Activated naive CD4-positive, alpha-beta T cell treated with anti-CD3 and anti-CD28 coated beads, Interleukin-2, amount 10 ng/mL, durations not matched to agents 7 days and 5 days (primary cell): ENCODE data around the gene SIL1.
A peak's percentile ranks its signal among the peaks of the same experiment; 100 is the strongest.
"Not testable (repeated sequence)": the region's sequence is repeated elsewhere in the genome, so short reads cannot be mapped to it uniquely, and the experiment has no call there.

Source experiments
- CTCF ChIA-PET: fragments of 350-600 bp; sonication (Branson Sonifier 250); formaldehyde crosslinking; loops from one replicate; lab custom pipeline; 2021; ENCODE audit warnings: antibody characterized with exemption; lab: Charles Lee
- DNase-seq: peaks from one replicate; pipeline ENCODE4 v3.0.0-alpha.2; 2020
- H3K27ac Mint-ChIP-seq: one replicate; pipeline ENCODE4 v1.8.0; 2021; ENCODE audit warnings: mild to moderate bottlenecking, moderate library complexity, mixed read lengths
- H3K27me3 Mint-ChIP-seq: one replicate; pipeline ENCODE4 v1.8.0; 2021; ENCODE audit warnings: mild to moderate bottlenecking, mixed read lengths
- H3K36me3 Mint-ChIP-seq: one replicate; pipeline ENCODE4 v1.8.0; 2021; ENCODE audit warnings: mixed read lengths
- H3K4me1 Mint-ChIP-seq: one replicate; pipeline ENCODE4 v1.8.0; 2021; ENCODE audit warnings: mixed read lengths
- H3K4me3 Mint-ChIP-seq: one replicate; pipeline ENCODE4 v1.8.0; 2021; ENCODE audit warnings: mild to moderate bottlenecking, moderate library complexity, mixed read lengths
- H3K9me3 Mint-ChIP-seq: one replicate; pipeline ENCODE4 v1.8.0; 2021; ENCODE audit warnings: mixed read lengths

The SIL1 gene

DNA sequence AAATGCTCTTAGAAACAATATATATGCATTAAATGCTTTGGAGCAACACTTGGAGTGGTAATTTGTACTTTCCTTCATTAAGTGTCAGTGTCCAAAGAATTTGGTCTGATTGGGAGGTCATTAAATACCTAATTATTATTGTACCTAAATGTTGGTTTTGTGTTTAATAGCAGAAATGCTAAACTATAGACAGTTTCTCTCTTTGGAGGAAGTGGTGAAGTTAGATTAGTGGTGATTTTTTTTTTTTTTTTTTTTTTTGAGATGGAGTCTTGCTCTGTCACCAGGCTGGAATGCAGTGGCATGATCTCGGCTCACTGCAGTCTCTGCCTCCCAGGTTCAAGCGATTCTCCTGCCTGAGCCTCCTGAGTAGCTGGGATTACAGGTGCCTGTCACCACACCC lies 276.8 kb downstream of the SIL1 start:
- CTCF ChIA-PET, result not testable (repeated sequence)

GRCh38 chr5:138920181-138920580 lies 278.0 kb downstream of the SIL1 start:
- Mint-ChIP-seq H3K9me3 (no peaks in the 10 kb centered on the region), H3K27ac (no peak overlapping the region), H3K36me3 (no peaks in the 10 kb centered on the region), H3K4me1 (no peaks in the 10 kb centered on the region), H3K27me3 (peaks cover 17% of the 10 kb centered on the region), H3K4me3 (no peak overlapping the region)
- CTCF ChIA-PET, result no interaction called here
- DNase-seq, result no peak

More for the DNA sequence above, 276.8 kb downstream of the SIL1 start:
- H3K27ac Mint-ChIP-seq, H3K9me3 Mint-ChIP-seq, DNase-seq, H3K4me3 Mint-ChIP-seq, H3K4me1 Mint-ChIP-seq, H3K36me3 Mint-ChIP-seq: not testable (repeated sequence)
- H3K27me3 Mint-ChIP-seq, result peaks cover 17% of the 10 kb centered on the region

DNA sequence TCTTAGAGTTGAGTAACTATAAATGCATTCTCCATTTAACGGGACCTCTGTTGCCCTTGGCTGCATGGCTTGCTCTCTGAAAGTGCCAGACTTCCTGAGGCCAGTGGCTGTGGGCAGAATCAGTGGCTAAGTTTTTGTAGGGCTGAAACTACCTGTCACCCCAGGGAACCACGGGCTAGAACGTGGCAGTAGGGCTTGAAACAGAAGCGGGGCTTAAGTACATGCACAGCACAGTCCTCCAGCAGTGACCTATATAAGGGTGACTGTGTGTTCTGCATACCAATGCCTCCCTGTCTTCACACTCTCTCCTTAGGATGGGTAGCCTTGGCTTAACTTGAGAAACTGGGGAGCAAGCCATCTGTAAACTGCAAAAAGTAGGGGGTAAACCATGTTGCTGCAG lies 279.5 kb downstream of the SIL1 start:
- no peaks in the 10 kb centered on the region for H3K36me3 Mint-ChIP-seq
- no peaks in the 10 kb centered on the region for H3K4me1 Mint-ChIP-seq
- CTCF ChIA-PET, result no interaction called here
- H3K9me3 Mint-ChIP-seq, result no peaks in the 10 kb centered on the region
- peaks cover 13% of the 10 kb centered on the region for H3K27me3 Mint-ChIP-seq
- no peak for DNase-seq
- H3K27ac Mint-ChIP-seq, result no peak overlapping the region
- no peak overlapping the region for H3K4me3 Mint-ChIP-seq

GRCh38 chr5:138914338-138914737 lies 283.8 kb downstream of the SIL1 start:
- H3K36me3 Mint-ChIP-seq, result no peaks in the 10 kb centered on the region
- H3K27me3 Mint-ChIP-seq, result peaks cover 11% of the 10 kb centered on the region
- no peak overlapping the region for H3K4me3 Mint-ChIP-seq
- DNase-seq, result no peak
- CTCF ChIA-PET, result no interaction called here
- H3K27ac Mint-ChIP-seq, result no peak overlapping the region
- no peaks in the 10 kb centered on the region for H3K9me3 Mint-ChIP-seq
- H3K4me1 Mint-ChIP-seq, result peaks cover 5% of the 10 kb centered on the region

- Mint-ChIP-seq H3K9me3 (no peaks in the 10 kb centered on the region), H3K4me1 (peaks cover 5% of the 10 kb centered on the region), H3K36me3 (no peaks in the 10 kb centered on the region), H3K27ac (no peak overlapping the region), H3K27me3 (peaks cover 12% of the 10 kb centered on the region), H3K4me3 (no peak overlapping the region)
- CTCF ChIA-PET, result no interaction called here
- DNase-seq, result no peak
Observed at GRCh38 chr5:138913773-138914172, 284.4 kb downstream of the SIL1 start.

- Mint-ChIP-seq H3K4me3 (no peak overlapping the region), H3K9me3 (no peaks in the 10 kb centered on the region), H3K36me3 (no peaks in the 10 kb centered on the region), H3K27ac (no peak overlapping the region), H3K27me3 (peaks cover 9% of the 10 kb centered on the region), H3K4me1 (peaks cover 5% of the 10 kb centered on the region)
- DNase-seq, result no peak
- CTCF ChIA-PET, result no interaction called here
Observed at GRCh38 chr5:138912093-138912492, 286.1 kb downstream of the SIL1 start.

GRCh38 chr5:138911441-138911840 lies 286.7 kb downstream of the SIL1 start:
- peaks cover 9% of the 10 kb centered on the region for H3K27me3 Mint-ChIP-seq
- H3K27ac Mint-ChIP-seq, result no peak overlapping the region
- H3K36me3 Mint-ChIP-seq, result no peaks in the 10 kb centered on the region
- no peak overlapping the region for H3K4me3 Mint-ChIP-seq
- peaks cover 5% of the 10 kb centered on the region for H3K4me1 Mint-ChIP-seq
- CTCF ChIA-PET, result no interaction called here
- DNase-seq, result no peak
- no peaks in the 10 kb centered on the region for H3K9me3 Mint-ChIP-seq

- Mint-ChIP-seq H3K27ac (no peak overlapping the region), H3K36me3 (no peaks in the 10 kb centered on the region), H3K27me3 (peaks cover 9% of the 10 kb centered on the region), H3K9me3 (no peaks in the 10 kb centered on the region), H3K4me3 (no peak overlapping the region), H3K4me1 (peaks cover 5% of the 10 kb centered on the region)
- CTCF ChIA-PET, result no interaction called here
- DNase-seq, result no peak
Observed at GRCh38 chr5:138910546-138911185, 287.5 kb downstream of the SIL1 start.

DNA sequence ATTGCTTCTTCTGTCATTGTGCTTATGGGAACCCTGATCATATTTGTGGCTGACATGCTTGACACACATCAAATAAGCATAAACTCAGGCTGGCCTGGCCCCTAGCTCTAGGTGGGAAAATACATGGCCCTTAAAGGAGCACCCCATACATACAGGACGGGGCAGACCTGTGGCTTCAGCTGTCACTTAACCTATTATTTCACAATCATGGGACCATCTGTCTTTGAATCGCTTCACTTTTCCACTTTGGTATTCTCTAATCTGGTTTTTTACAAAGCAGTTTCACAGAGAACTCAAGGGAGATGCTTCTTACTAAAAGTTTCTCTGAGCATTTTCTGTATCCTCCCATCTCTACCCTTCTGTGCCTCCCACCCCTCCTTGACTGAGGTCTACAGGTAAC lies 288.4 kb downstream of the SIL1 start:
- H3K4me3 Mint-ChIP-seq, result no peak overlapping the region
- H3K9me3 Mint-ChIP-seq, result no peaks in the 10 kb centered on the region
- peaks cover 9% of the 10 kb centered on the region for H3K27me3 Mint-ChIP-seq
- no peak for DNase-seq
- CTCF ChIA-PET, result no interaction called here
- H3K36me3 Mint-ChIP-seq, result no peaks in the 10 kb centered on the region
- H3K4me1 Mint-ChIP-seq, result peaks cover 5% of the 10 kb centered on the region
- H3K27ac Mint-ChIP-seq, result no peak overlapping the region

- no peaks in the 10 kb centered on the region for H3K9me3 Mint-ChIP-seq
- CTCF ChIA-PET, result no interaction called here
- no peak for DNase-seq
- H3K4me1 Mint-ChIP-seq, result peaks cover 11% of the 10 kb centered on the region
- no peak overlapping the region for H3K27ac Mint-ChIP-seq
- peaks cover 2% of the 10 kb centered on the region for H3K36me3 Mint-ChIP-seq
- H3K4me3 Mint-ChIP-seq, result no peak overlapping the region
- peaks cover 11% of the 10 kb centered on the region for H3K27me3 Mint-ChIP-seq
Observed at GRCh38 chr5:138905541-138905940, 292.6 kb downstream of the SIL1 start.

DNA sequence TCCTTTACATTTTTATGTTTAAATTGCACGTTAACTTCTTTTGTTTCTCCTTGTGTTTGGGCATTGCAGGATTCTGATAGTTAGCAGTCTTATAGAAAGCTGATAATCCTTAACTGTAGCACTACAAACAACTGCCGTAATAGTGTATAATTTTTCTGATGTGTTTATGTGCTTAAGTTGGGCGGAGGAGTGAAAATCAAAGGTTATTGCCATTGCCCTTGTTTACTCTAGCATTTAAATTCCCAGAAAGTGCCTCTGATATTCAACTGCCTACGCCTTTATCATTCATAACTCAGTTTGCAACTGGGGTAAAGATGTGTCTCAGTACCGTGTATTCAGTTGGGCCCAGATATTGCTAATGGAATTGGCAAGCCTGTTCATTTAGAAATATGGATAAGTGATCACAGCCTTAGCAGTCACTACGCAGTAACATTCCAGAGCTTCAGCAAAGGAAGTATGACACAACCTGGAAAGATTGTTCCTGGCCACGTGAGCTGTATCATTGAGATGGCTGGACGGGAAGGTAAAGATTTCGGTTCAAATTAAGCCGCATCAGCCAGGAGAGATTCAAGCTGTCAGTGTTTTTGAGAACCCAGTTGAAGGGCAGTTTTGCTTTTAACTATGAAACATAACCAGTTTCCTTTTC lies 294.9 kb downstream of the SIL1 start:
- Mint-ChIP-seq H3K9me3 (no peaks in the 10 kb centered on the region), H3K36me3 (peaks cover 2% of the 10 kb centered on the region), H3K27me3 (peaks cover 12% of the 10 kb centered on the region), H3K4me3 (no peak overlapping the region), H3K4me1 (peaks cover 18% of the 10 kb centered on the region), H3K27ac (no peak overlapping the region)
- CTCF ChIA-PET, result no interaction called here
- no peak for DNase-seq

GRCh38 chr5:138901716-138902115 lies 296.5 kb downstream of the SIL1 start:
- Mint-ChIP-seq H3K9me3 (no peaks in the 10 kb centered on the region), H3K4me3 (no peak overlapping the region), H3K4me1 (peaks cover 18% of the 10 kb centered on the region), H3K27ac (no peak overlapping the region), H3K27me3 (peaks cover 12% of the 10 kb centered on the region), H3K36me3 (peaks cover 2% of the 10 kb centered on the region)
- no peak for DNase-seq
- CTCF ChIA-PET, result no interaction called here

GRCh38 chr5:138900281-138900965 lies 297.7 kb downstream of the SIL1 start:
- H3K9me3 Mint-ChIP-seq, result no peaks in the 10 kb centered on the region
- no peak overlapping the region for H3K27ac Mint-ChIP-seq
- H3K36me3 Mint-ChIP-seq, result peaks cover 2% of the 10 kb centered on the region
- CTCF ChIA-PET, result interaction anchor here (0.6 kb wide), 1 partner anchor 190 kb away, joined by 3 read pairs; no protein-coding TSS in a partner anchor
- DNase-seq, result peak; percentile 28
- H3K4me1 Mint-ChIP-seq, result peaks cover 18% of the 10 kb centered on the region
- no peak overlapping the region for H3K4me3 Mint-ChIP-seq
- H3K27me3 Mint-ChIP-seq, result peaks cover 17% of the 10 kb centered on the region

DNA sequence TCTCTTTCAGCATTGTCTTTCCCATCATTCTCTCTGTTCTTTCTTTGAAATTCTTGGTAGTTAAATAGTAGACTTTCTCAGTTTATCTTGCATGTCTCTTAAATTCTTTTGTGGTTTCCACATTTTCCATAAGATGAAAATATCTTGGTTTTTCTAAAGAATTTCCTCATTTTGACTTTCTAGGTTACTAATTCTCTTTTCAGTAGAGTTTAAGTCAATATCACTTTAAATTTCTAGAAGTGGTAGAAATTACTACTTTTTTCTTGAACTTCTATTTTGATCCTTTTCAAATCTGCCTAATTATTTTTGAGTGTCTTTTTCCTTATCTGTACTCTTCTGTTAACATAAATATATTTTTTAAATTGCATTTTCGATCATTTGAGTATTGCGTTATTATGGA lies 299.4 kb downstream of the SIL1 start:
- DNase-seq, result no peak
- H3K27ac Mint-ChIP-seq, result no peak overlapping the region
- H3K4me1 Mint-ChIP-seq, result peaks cover 18% of the 10 kb centered on the region
- H3K9me3 Mint-ChIP-seq, result no peaks in the 10 kb centered on the region
- H3K36me3 Mint-ChIP-seq, result no peaks in the 10 kb centered on the region
- H3K4me3 Mint-ChIP-seq, result no peak overlapping the region
- CTCF ChIA-PET, result interaction anchor here (0.6 kb wide), 1 partner anchor 224 kb away, joined by 3 read pairs; no protein-coding TSS in a partner anchor
- peaks cover 17% of the 10 kb centered on the region for H3K27me3 Mint-ChIP-seq

GRCh38 chr5:138898299-138898698 lies 299.9 kb downstream of the SIL1 start:
- CTCF ChIA-PET, result no interaction called here
- H3K36me3 Mint-ChIP-seq, result no peaks in the 10 kb centered on the region
- peaks cover 17% of the 10 kb centered on the region for H3K27me3 Mint-ChIP-seq
- H3K27ac Mint-ChIP-seq, result no peak overlapping the region
- no peaks in the 10 kb centered on the region for H3K9me3 Mint-ChIP-seq
- peaks cover 18% of the 10 kb centered on the region for H3K4me1 Mint-ChIP-seq
- DNase-seq, result no peak
- H3K4me3 Mint-ChIP-seq, result no peak overlapping the region
